ENCODE data around the gene CHCHD3. TPM values are rescaled to one million over a fixed set of nuclear protein-coding genes. Genes with fewer than 3 reads are reported as not detected.

Gene CHCHD3
- total and polyA plus RNA-seq, 2 of the 4 experiments (the other 2 are of a cell fraction): 56.9 to 141 TPM

GRCh38 chr7:132897093-132897687 is 184.7 kb downstream of the CHCHD3 start:
- POLR2A ChIA-PET (ENCODE audit: unreplicated experiment): no interaction called here
- in situ Hi-C loops (cut with MboI; ENCODE audit: low sequenced_read_pairs) (no loop called here), dilution Hi-C loops (cut with HindIII; ENCODE audit: low sequenced_read_pairs, unreplicated experiment) (no loop called here), intact Hi-C loops (cut with micrococcal nuclease) (no loop called here)
- no peak overlapping the region for H3K14ac ChIP-seq (replicated peaks; ENCODE audit: low read depth, low read length)
- no peak overlapping the region for H3K23ac ChIP-seq (ENCODE audit: low read depth, low read length)
- no peak overlapping the region for H2BK5ac ChIP-seq (ENCODE audit: low read depth, low read length, poor library complexity, severe bottlenecking)
- H3K56ac ChIP-seq (ENCODE audit: extremely low read depth, insufficient read depth, low read length): no peak overlapping the region
- no peaks in the 10 kb centered on the region for H3K79me1 ChIP-seq (ENCODE audit: low read depth in 1 of 2, low read length in 2 of 2)
- no peaks in the 10 kb centered on the region for H3K36me3 ChIP-seq (ENCODE audit: control insufficient read depth, insufficient read depth, low read length)
- no peak overlapping the region for H4K5ac ChIP-seq (ENCODE audit: low read depth, low read length)
- H2AK9ac ChIP-seq (replicated peaks; ENCODE audit: low read depth, low read length, poor library complexity): no peak overlapping the region
- H2AFZ ChIP-seq (replicated peaks; ENCODE audit: low read length, poor library complexity): no peak overlapping the region
- no peak overlapping the region for H2BK120ac ChIP-seq (ENCODE audit: low read depth, low read length)
- no TSS peak for BruUV-seq (replicated peaks)
- no peak overlapping the region for H2BK20ac ChIP-seq (ENCODE audit: low read depth, low read length)
- H4K20me1 ChIP-seq (ENCODE audit: insufficient read depth, low read length): no peaks in the 10 kb centered on the region
- H3K9ac ChIP-seq (ENCODE audit: low read depth, low read length): no peak overlapping the region
- H4K8ac ChIP-seq (ENCODE audit: low read depth in 2 of 2, low read length in 2 of 2): no peak overlapping the region
- no peak overlapping the region for H3K4me3 ChIP-seq (ENCODE audit: insufficient read depth, low read depth, low read length)
- no peak overlapping the region for H3K18ac ChIP-seq (ENCODE audit: low read depth, low read length)
- H2AK5ac ChIP-seq (ENCODE audit: low read depth, low read length): no peak overlapping the region
- no peak overlapping the region for H3K4ac ChIP-seq (ENCODE audit: low read depth, low read length)
- no peak overlapping the region for H3K27ac ChIP-seq (ENCODE audit: insufficient read depth, low read length)
- no peaks in the 10 kb centered on the region for H3K9me3 ChIP-seq (ENCODE audit: control insufficient read depth, insufficient read depth, low read length)
- no peak overlapping the region for H4K91ac ChIP-seq (ENCODE audit: insufficient read depth, low read depth, low read length)
- no CpG with 5 or more reads among the region's 3 CpGs for WGBS, 2 experiments (ENCODE audit: extremely low coverage in 2 of 2, insufficient read length in 1 of 2)
- CTCF ChIA-PET: no interaction called here
- no peak for DNase-seq
- no peak overlapping the region for H2BK15ac ChIP-seq (ENCODE audit: low read depth, low read length)
- no peak for ATAC-seq (ENCODE audit: low read depth)
- H3K27me3 ChIP-seq (ENCODE audit: control insufficient read depth, insufficient read depth, low read length): no peaks in the 10 kb centered on the region
- no peak for TF ChIP-seq FOS (IDR thresholded peaks at IDR 0.05; ENCODE audit: low read depth, low read length)
- no peak for TF ChIP-seq MXI1 (IDR thresholded peaks at IDR 0.05; ENCODE audit: borderline replicate concordance, low read depth, low read length)
- TF ChIP-seq RFX5 (IDR thresholded peaks at IDR 0.05; ENCODE audit: low read depth, low read length): no peak
- no peak for TF ChIP-seq CTCF (conservative IDR thresholded peaks at IDR 0.05; ENCODE audit: low read depth, low read length)
- TF ChIP-seq MAZ (IDR thresholded peaks at IDR 0.05; ENCODE audit: borderline replicate concordance, low read depth, low read length): no peak
- TF ChIP-seq MAFK (IDR thresholded peaks at IDR 0.05; ENCODE audit: low read depth, low read length): no peak
- no peak for TF ChIP-seq CEBPB (IDR thresholded peaks at IDR 0.05; ENCODE audit: low read depth, low read length)
- no peaks in the 10 kb centered on the region for H3K9me1 ChIP-seq (ENCODE audit: insufficient read depth, low read length)
- H3K4me1 ChIP-seq (ENCODE audit: control insufficient read depth, insufficient read depth, low read length): peaks cover 2% of the 10 kb centered on the region; the same call in 1 of the 2 replicates
- H3K4me2 ChIP-seq (ENCODE audit: low read depth, low read length): no peak overlapping the region
